Measurements from ENCODE around the gene SFTPB.
"Not testable (repeated sequence)": the region's sequence is repeated elsewhere in the genome, so short reads cannot be mapped to it uniquely, and the experiment has no call there.

SFTPB gene

GRCh38 chr2:85665264-85665937 lies 2.6 kb downstream of the SFTPB start:
- Histone ChIP-seq H3K4me1 (ENCODE audit: control insufficient read depth, insufficient read depth, low read length) (peaks cover 7% of the 10 kb centered on the region; the same call in 1 of the 2 replicates), H3K9me3 (ENCODE audit: control insufficient read depth, insufficient read depth, low read depth, low read length) (no peaks in the 10 kb centered on the region), H3K27ac (ENCODE audit: low read depth, low read length) (no peak overlapping the region), H3K27me3 (ENCODE audit: control insufficient read depth, insufficient read depth, low read length) (no peaks in the 10 kb centered on the region), H3K4me3 (ENCODE audit: low read depth, low read length) (no peak overlapping the region), H3K9ac (ENCODE audit: low read length) (no peak overlapping the region), H3K36me3 (ENCODE audit: control insufficient read depth, insufficient read depth, low read length) (no peaks in the 10 kb centered on the region)

- H3K27me3 ChIP-seq (ENCODE audit: control insufficient read depth, insufficient read depth, low read length), result no peaks in the 10 kb centered on the region
- H3K27ac ChIP-seq (ENCODE audit: low read depth, low read length), result no peak overlapping the region
- H3K9ac ChIP-seq (ENCODE audit: low read length), result no peak overlapping the region
- peaks cover 5% of the 10 kb centered on the region; the same call in 1 of the 2 replicates for H3K36me3 ChIP-seq (ENCODE audit: control insufficient read depth, insufficient read depth, low read length)
- no peak overlapping the region for H3K4me3 ChIP-seq (ENCODE audit: low read depth, low read length)
- H3K4me1 ChIP-seq (ENCODE audit: control insufficient read depth, insufficient read depth, low read length), result peaks cover 7% of the 10 kb centered on the region; the same call in 1 of the 2 replicates
- H3K9me3 ChIP-seq (ENCODE audit: control insufficient read depth, insufficient read depth, low read depth, low read length), result no peaks in the 10 kb centered on the region
Measured at GRCh38 chr2:85663594-85664565, 4.1 kb downstream of the SFTPB start.

GRCh38 chr2:85662899-85663593 lies 5.0 kb downstream of the SFTPB start:
- Histone ChIP-seq H3K9ac (ENCODE audit: low read length) (no peak overlapping the region), H3K36me3 (ENCODE audit: control insufficient read depth, insufficient read depth, low read length) (peaks cover 5% of the 10 kb centered on the region; the same call in 1 of the 2 replicates), H3K9me3 (ENCODE audit: control insufficient read depth, insufficient read depth, low read depth, low read length) (no peaks in the 10 kb centered on the region), H3K4me3 (ENCODE audit: low read depth, low read length) (no peak overlapping the region), H3K27me3 (ENCODE audit: control insufficient read depth, insufficient read depth, low read length) (no peaks in the 10 kb centered on the region), H3K4me1 (ENCODE audit: control insufficient read depth, insufficient read depth, low read length) (peaks cover 7% of the 10 kb centered on the region; the same call in 1 of the 2 replicates), H3K27ac (ENCODE audit: low read depth, low read length) (no peak overlapping the region)

GRCh38 chr2:85661139-85661858 lies 6.7 kb downstream of the SFTPB start:
- Histone ChIP-seq H3K4me1 (ENCODE audit: control insufficient read depth, insufficient read depth, low read length) (peaks cover 7% of the 10 kb centered on the region; the same call in 1 of the 2 replicates), H3K27me3 (ENCODE audit: control insufficient read depth, insufficient read depth, low read length) (no peaks in the 10 kb centered on the region), H3K9me3 (ENCODE audit: control insufficient read depth, insufficient read depth, low read depth, low read length) (no peaks in the 10 kb centered on the region), H3K27ac (ENCODE audit: low read depth, low read length) (no peak overlapping the region), H3K36me3 (ENCODE audit: control insufficient read depth, insufficient read depth, low read length) (peaks cover 8% of the 10 kb centered on the region), H3K4me3 (ENCODE audit: low read depth, low read length) (no peak overlapping the region), H3K9ac (ENCODE audit: low read length) (no peak overlapping the region)

- Histone ChIP-seq H3K9ac (ENCODE audit: low read length) (no peak overlapping the region), H3K4me1 (ENCODE audit: control insufficient read depth, insufficient read depth, low read length) (peaks cover 7% of the 10 kb centered on the region; the same call in 1 of the 2 replicates), H3K36me3 (ENCODE audit: control insufficient read depth, insufficient read depth, low read length) (peaks cover 14% of the 10 kb centered on the region), H3K4me3 (ENCODE audit: low read depth, low read length) (no peak overlapping the region), H3K27me3 (ENCODE audit: control insufficient read depth, insufficient read depth, low read length) (no peaks in the 10 kb centered on the region), H3K9me3 (ENCODE audit: control insufficient read depth, insufficient read depth, low read depth, low read length) (no peaks in the 10 kb centered on the region), H3K27ac (ENCODE audit: low read depth, low read length) (no peak overlapping the region)
Measured at GRCh38 chr2:85660725-85661124, 7.3 kb downstream of the SFTPB start.

- not testable (repeated sequence) for H3K9me3 ChIP-seq (ENCODE audit: control insufficient read depth, insufficient read depth, low read depth, low read length); H3K9ac ChIP-seq (ENCODE audit: low read length); H3K4me3 ChIP-seq (ENCODE audit: low read depth, low read length); H3K27me3 ChIP-seq (ENCODE audit: control insufficient read depth, insufficient read depth, low read length); H3K27ac ChIP-seq (ENCODE audit: low read depth, low read length); H3K4me1 ChIP-seq (ENCODE audit: control insufficient read depth, insufficient read depth, low read length)
- peaks cover 14% of the 10 kb centered on the region for H3K36me3 ChIP-seq (ENCODE audit: control insufficient read depth, insufficient read depth, low read length)
Measured at GRCh38 chr2:85660301-85660700, 7.7 kb downstream of the SFTPB start.

GRCh38 chr2:85659324-85659981 lies 8.5 kb downstream of the SFTPB start:
- H3K9ac ChIP-seq (ENCODE audit: low read length), result no peak overlapping the region
- H3K36me3 ChIP-seq (ENCODE audit: control insufficient read depth, insufficient read depth, low read length), result peaks cover 14% of the 10 kb centered on the region

GRCh38 chr2:85657399-85657798 lies 10.6 kb downstream of the SFTPB start:
- not testable (repeated sequence) for H3K4me1 ChIP-seq (ENCODE audit: control insufficient read depth, insufficient read depth, low read length); H3K27ac ChIP-seq (ENCODE audit: low read depth, low read length); H3K4me3 ChIP-seq (ENCODE audit: low read depth, low read length); H3K27me3 ChIP-seq (ENCODE audit: control insufficient read depth, insufficient read depth, low read length); H3K9ac ChIP-seq (ENCODE audit: low read length); H3K9me3 ChIP-seq (ENCODE audit: control insufficient read depth, insufficient read depth, low read depth, low read length)
- H3K36me3 ChIP-seq (ENCODE audit: control insufficient read depth, insufficient read depth, low read length), result peaks cover 25% of the 10 kb centered on the region

More at GRCh38 chr2:85659324-85659981, 8.5 kb downstream of the SFTPB start:
- Histone ChIP-seq H3K4me3 (ENCODE audit: low read depth, low read length) (no peak overlapping the region), H3K9me3 (ENCODE audit: control insufficient read depth, insufficient read depth, low read depth, low read length) (no peaks in the 10 kb centered on the region), H3K4me1 (ENCODE audit: control insufficient read depth, insufficient read depth, low read length) (peaks cover 7% of the 10 kb centered on the region; the same call in 1 of the 2 replicates), H3K27ac (ENCODE audit: low read depth, low read length) (no peak overlapping the region), H3K27me3 (ENCODE audit: control insufficient read depth, insufficient read depth, low read length) (no peaks in the 10 kb centered on the region)

GRCh38 chr2:85656468-85656867 lies 11.5 kb downstream of the SFTPB start:
- Histone ChIP-seq H3K4me1 (ENCODE audit: control insufficient read depth, insufficient read depth, low read length) (0 out of 2 replicates have a peak, but pooled peaks cover 2% of the 10 kb centered on the region), H3K27me3 (ENCODE audit: control insufficient read depth, insufficient read depth, low read length) (no peaks in the 10 kb centered on the region), H3K9me3 (ENCODE audit: control insufficient read depth, insufficient read depth, low read depth, low read length) (no peaks in the 10 kb centered on the region), H3K4me3 (ENCODE audit: low read depth, low read length) (no peak overlapping the region), H3K36me3 (ENCODE audit: control insufficient read depth, insufficient read depth, low read length) (peaks cover 32% of the 10 kb centered on the region), H3K27ac (ENCODE audit: low read depth, low read length) (no peak overlapping the region), H3K9ac (ENCODE audit: low read length) (no peak overlapping the region)

GRCh38 chr2:85655961-85656417 lies 12.0 kb downstream of the SFTPB start:
- Histone ChIP-seq H3K9ac (ENCODE audit: low read length) (no peak overlapping the region), H3K9me3 (ENCODE audit: control insufficient read depth, insufficient read depth, low read depth, low read length) (no peaks in the 10 kb centered on the region), H3K36me3 (ENCODE audit: control insufficient read depth, insufficient read depth, low read length) (peaks cover 36% of the 10 kb centered on the region), H3K4me1 (ENCODE audit: control insufficient read depth, insufficient read depth, low read length) (0 out of 2 replicates have a peak, but pooled peaks cover 2% of the 10 kb centered on the region), H3K27me3 (ENCODE audit: control insufficient read depth, insufficient read depth, low read length) (no peaks in the 10 kb centered on the region), H3K4me3 (ENCODE audit: low read depth, low read length) (no peak overlapping the region), H3K27ac (ENCODE audit: low read depth, low read length) (no peak overlapping the region)

All from HUES6 (cell line).